ENCODE measurements around the gene KRT6A. TPM values are rescaled to one million over a fixed set of nuclear protein-coding genes. Genes with fewer than 3 reads are reported as not detected.
"Not testable (repeated sequence)": the region's sequence is repeated elsewhere in the genome, so short reads cannot be mapped to it uniquely, and the experiment has no call there.

The KRT6A gene
- total RNA-seq, 4 donors from 2014 or later = 0.30 TPM; not detected in 3

GRCh38 chr12:52508211-52508610 is 15.2 kb upstream of the KRT6A start:
- H3K4me3 ChIP-seq = no peak overlapping the region
- 79 to 90% methylated on average over 5 of the region's 5 CpGs for WGBS, 2 donors
- TF ChIP-seq POLR2A (IDR thresholded peaks at IDR 0.05) = no peak
- no peak for TF ChIP-seq CTCF (IDR thresholded peaks at IDR 0.05)
- TF ChIP-seq EP300 (IDR thresholded peaks at IDR 0.05) = no peak
- no peaks in the 10 kb centered on the region for H3K27me3 ChIP-seq
- no peaks in the 10 kb centered on the region for H3K36me3 ChIP-seq
- no peak overlapping the region for H3K27ac ChIP-seq
- DNase-seq (ENCODE audit: low spot score in 2 of 2) = no peak
- peaks cover 0 to 3% (median 0%) of the 10 kb centered on the region in 4 donors for H3K4me1 ChIP-seq
- peaks cover 0 to 11% (median 0%) of the 10 kb centered on the region in 4 donors for H3K9me3 ChIP-seq

- Histone ChIP-seq H3K27ac (no peak overlapping the region), H3K27me3 (no peaks in the 10 kb centered on the region), H3K4me1 (peaks cover 0 to 3% (median 0%) of the 10 kb centered on the region in 4 donors), H3K4me3 (no peak overlapping the region), H3K9me3 (peaks cover 0 to 13% (median 0%) of the 10 kb centered on the region in 4 donors), H3K36me3 (no peaks in the 10 kb centered on the region)
- TF ChIP-seq CTCF (IDR thresholded peaks at IDR 0.05) (peak; percentile 16 to 57 (median 42)), EP300 (IDR thresholded peaks at IDR 0.05) (no peak), POLR2A (IDR thresholded peaks at IDR 0.05) (no peak)
- 28 to 41% methylated on average over 4 of the region's 4 CpGs for WGBS, 2 donors
- no peak for DNase-seq (ENCODE audit: low spot score in 2 of 2)
Measured at GRCh38 chr12:52506858-52507715, 14.0 kb upstream of the KRT6A start.

- 89 to 94% methylated on average over 1 of the region's 1 CpG for WGBS, 2 donors
- H3K27me3 ChIP-seq = no peaks in the 10 kb centered on the region
Measured at GRCh38 chr12:52502877-52503276, 9.8 kb upstream of the KRT6A start.

GRCh38 chr12:52501490-52501889 is 8.4 kb upstream of the KRT6A start:
- no peak overlapping the region for H3K27ac ChIP-seq
- no peak for DNase-seq (ENCODE audit: low spot score in 2 of 2)
- peaks cover 0 to 4% (median 0%) of the 10 kb centered on the region in 4 donors for H3K4me1 ChIP-seq
- TF ChIP-seq EP300 (IDR thresholded peaks at IDR 0.05) = no peak
- no peak for TF ChIP-seq CTCF (IDR thresholded peaks at IDR 0.05)
- no peak for TF ChIP-seq POLR2A (IDR thresholded peaks at IDR 0.05)
- H3K9me3 ChIP-seq = peaks cover 0 to 2% (median 0%) of the 10 kb centered on the region in 4 donors
- WGBS, 2 donors = 80 to 88% methylated on average over 7 of the region's 7 CpGs
- no peak overlapping the region for H3K4me3 ChIP-seq
- no peaks in the 10 kb centered on the region for H3K36me3 ChIP-seq
- no peaks in the 10 kb centered on the region for H3K27me3 ChIP-seq

More at GRCh38 chr12:52502877-52503276, 9.8 kb upstream of the KRT6A start:
- DNase-seq (ENCODE audit: low spot score in 2 of 2) = no peak
- H3K27ac ChIP-seq = no peak overlapping the region
- peaks cover 0 to 2% (median 0%) of the 10 kb centered on the region in 4 donors for H3K9me3 ChIP-seq
- TF ChIP-seq EP300 (IDR thresholded peaks at IDR 0.05) (no peak), CTCF (IDR thresholded peaks at IDR 0.05) (no peak), POLR2A (IDR thresholded peaks at IDR 0.05) (no peak)
- H3K36me3 ChIP-seq = no peaks in the 10 kb centered on the region
- H3K4me1 ChIP-seq = peaks cover 0 to 3% (median 0%) of the 10 kb centered on the region in 4 donors
- no peak overlapping the region for H3K4me3 ChIP-seq

GRCh38 chr12:52500574-52500973 is 7.5 kb upstream of the KRT6A start:
- H3K4me3 ChIP-seq; DNase-seq (ENCODE audit: low spot score in 2 of 2); H3K27me3 ChIP-seq; H3K27ac ChIP-seq; H3K9me3 ChIP-seq; H3K36me3 ChIP-seq: not testable (repeated sequence)
- WGBS, 2 donors = 68 to 70% methylated on average over 6 of the region's 6 CpGs
- peaks cover 0 to 13% (median 0%) of the 10 kb centered on the region in 4 donors for H3K4me1 ChIP-seq
